Left colon (tissue), 2 donors: ENCODE results near the gene OXTR. TPM values are rescaled to one million over a fixed set of nuclear protein-coding genes. Genes with fewer than 3 reads are reported as not detected.
A peak's percentile ranks its signal among the peaks of the same experiment; 100 is the strongest.

Experiments used
- ATAC-seq: fragments of 200-7000 bp; cut with Tn5 transposase; one replicate; pipeline ENCODE4 v1.9.1; 2020; ENCODE audit warnings: mild to moderate bottlenecking, moderate library complexity
- DNase-seq, 2 donors: peaks; one replicate each; pipeline ENCODE4 v3.0.0-alpha.2; 2020
- intact Hi-C, 2 donors: fragments of 100-400 bp; cut with DNase I in 1 of 2; cut with micrococcal nuclease in 1 of 2; formaldehyde crosslinking; loops; one replicate each; pipeline versions ENCODE4 v1.11.2 to v1.14.0; 2022; cut with DNase I, micrococcal nuclease
- long read RNA-seq: library from polyadenylated mRNA; unstranded; transcript quantifications from one replicate; pipeline ENCODE4 v2.0.0, GENCODE V29; 2021
- total RNA-seq, 2 donors: library from RNA; stranded (reverse); fragmentation: NEBNext Ultra II Directional; extraction: Animal tissue kit (Norgen Biotek cat#: 25700); gene quantifications; one replicate each; pipeline ENCODE4 v1.2.1, GENCODE V29; 2021
- donor health status: DM: no; HTN: no; CAD: no.
- donor health status: DM: yes; HTN: yes; CAD: no.

OXTR gene
- under 1 TPM; 0.76 to 0.81 TPM for total RNA-seq
- long read RNA-seq, result 0 reads

GRCh38 chr3:8769088-8769822 lies at the start of gene OXTR:
Gene OXTR (minus strand): TSS chr3:8769613. CDS start chr3:8768187, 1,426 bp downstream.
- ATAC-seq (peak; percentile 92), DNase-seq (peak in 1 of 2 donors; percentile 53)
- intact Hi-C loops, result no loop called here

- intact Hi-C loops, result no loop called here
- ATAC-seq, result no peak
- DNase-seq, result no peak
Observed at GRCh38 chr3:8817486-8817885, 48.1 kb upstream of the OXTR start.

- ATAC-seq (no peak), DNase-seq (no peak)
- intact Hi-C loops, result no loop called here
Observed at GRCh38 chr3:8816106-8816505, 46.7 kb upstream of the OXTR start.

GRCh38 chr3:8813411-8813810 lies 44.0 kb upstream of the OXTR start:
- intact Hi-C loops, result no loop called here
- no peak for ATAC-seq
- DNase-seq, result no peak

- no peak for ATAC-seq
- no peak for DNase-seq
- intact Hi-C loops, result no loop called here
Observed at GRCh38 chr3:8810561-8810960, 41.1 kb upstream of the OXTR start.

- ATAC-seq, result no peak
Observed at GRCh38 chr3:8805774-8806173, 36.4 kb upstream of the OXTR start.

GRCh38 chr3:8802256-8802655 lies 32.8 kb upstream of the OXTR start:
- DNase-seq (no peak), ATAC-seq (no peak)
- intact Hi-C loops, result no loop called here

More at GRCh38 chr3:8805774-8806173, 36.4 kb upstream of the OXTR start:
- no peak for DNase-seq
- intact Hi-C loops, result no loop called here

- ATAC-seq (no peak), DNase-seq (no peak)
- intact Hi-C loops, result no loop called here
Observed at GRCh38 chr3:8800016-8800415, 30.6 kb upstream of the OXTR start.

- intact Hi-C loops, result no loop called here
Observed at GRCh38 chr3:8794247-8794646, 24.8 kb upstream of the OXTR start.

GRCh38 chr3:8793242-8793641 lies 23.8 kb upstream of the OXTR start:
- no peak for ATAC-seq
- intact Hi-C loops, result no loop called here
- no peak for DNase-seq

More at GRCh38 chr3:8794247-8794646, 24.8 kb upstream of the OXTR start:
- DNase-seq, result no peak
- ATAC-seq, result no peak

GRCh38 chr3:8790529-8790928 lies 21.1 kb upstream of the OXTR start:
- intact Hi-C loops, result no loop called here
- ATAC-seq, result no peak
- DNase-seq, result no peak

GRCh38 chr3:8784676-8785435 lies 15.4 kb upstream of the OXTR start:
- intact Hi-C loops, result no loop called here
- DNase-seq, result no peak
- no peak for ATAC-seq

- DNase-seq, result no peak
- ATAC-seq, result no peak
- intact Hi-C loops, result no loop called here
Observed at GRCh38 chr3:8780279-8780678, 10.9 kb upstream of the OXTR start.

- intact Hi-C loops, result no loop called here
- ATAC-seq, result no peak
- no peak for DNase-seq
Observed at GRCh38 chr3:8778475-8778874, 9.1 kb upstream of the OXTR start.

GRCh38 chr3:8777978-8778267 lies 8.5 kb upstream of the OXTR start:
- DNase-seq (no peak), ATAC-seq (no peak)
- intact Hi-C loops, result no loop called here

- DNase-seq, result no peak
- intact Hi-C loops, result no loop called here
- no peak for ATAC-seq
Observed at GRCh38 chr3:8777201-8777977, 8.0 kb upstream of the OXTR start.

GRCh38 chr3:8776406-8776805 lies 7.0 kb upstream of the OXTR start:
- ATAC-seq, result no peak
- no peak for DNase-seq
- intact Hi-C loops, result no loop called here

GRCh38 chr3:8775602-8776001 lies 6.2 kb upstream of the OXTR start:
- no peak for ATAC-seq
- intact Hi-C loops, result no loop called here
- no peak for DNase-seq

- ATAC-seq (no peak), DNase-seq (no peak)
- intact Hi-C loops, result no loop called here
Observed at GRCh38 chr3:8775181-8775580, 5.8 kb upstream of the OXTR start.
